H1 (cell line): Measurements from ENCODE around the gene CIITA. TPM values are rescaled to one million over a fixed set of nuclear protein-coding genes. Genes with fewer than 3 reads are reported as not detected.

Experiments
- CTCF ChIA-PET: fragments of 300-600 bp; sonication (Branson Sonifier 250); formaldehyde crosslinking; loops from one replicate; lab custom pipeline; 2021; ENCODE audit not compliant: partially characterized antibody; lab: Charles Lee
- POLR2A ChIA-PET: fragments of 300-600 bp; sonication (Branson Sonifier 250); formaldehyde crosslinking; loops from one replicate; lab custom pipeline; 2021; ENCODE audit warnings: inconsistent platforms; ENCODE audit not compliant: partially characterized antibody; lab: Charles Lee
- DNase-seq, 2 experiments: peaks; one replicate each; pipeline versions ENCODE4 v3.0.0 to v3.0.0-alpha.2; 2010 to 2022; ENCODE audit warnings: low spot score in 2 of 2, low read depth in 1 of 2, mixed read lengths in 1 of 2
- FAIRE-seq: peaks from 2 replicates; lab custom pipeline; 2011; peaks lifted over from hg19 to GRCh38; lab: Jason Lieb, UNC
- H2AFZ ChIP-seq: 2 replicates; pipeline ENCODE4 v1.8.1; 2012; ENCODE audit warnings: low read length, inconsistent platforms
- H2AK5ac ChIP-seq: 2 replicates; pipeline ENCODE4 v1.6.1; 2013; ENCODE audit warnings: low read depth, low read length
- H2BK120ac ChIP-seq: replicated peaks from 2 replicates; pipeline ENCODE3; 2013; ENCODE audit warnings: low read depth, low read length, inconsistent platforms
- H2BK12ac ChIP-seq: 2 replicates; pipeline ENCODE4 v1.6.1; 2013; ENCODE audit warnings: low read depth, low read length
- H2BK15ac ChIP-seq: 2 replicates; pipeline ENCODE4 v1.6.1; 2013; ENCODE audit warnings: low read length
- H2BK20ac ChIP-seq: 2 replicates; pipeline ENCODE4 v1.6.1; 2013; ENCODE audit warnings: low read length
- H2BK5ac ChIP-seq: 2 replicates; pipeline ENCODE4 v1.6.1; 2013; ENCODE audit warnings: low read depth, low read length
- H3K14ac ChIP-seq: 2 replicates; pipeline ENCODE4 v1.6.1; 2013; ENCODE audit warnings: inconsistent platforms; ENCODE audit not compliant: insufficient read length
- H3K18ac ChIP-seq: 2 replicates; pipeline ENCODE4 v1.6.1; 2013; ENCODE audit warnings: low read length; ENCODE audit errors: extremely low read depth
- H3K23ac ChIP-seq: 2 replicates; pipeline ENCODE4 v1.6.1; 2013; ENCODE audit warnings: inconsistent platforms; ENCODE audit not compliant: insufficient read length
- H3K23me2 ChIP-seq: 2 replicates; pipeline ENCODE4 v1.6.1; 2013; ENCODE audit warnings: low read depth, low read length
- H3K27ac ChIP-seq: 2 replicates; pipeline ENCODE4 v1.6.1; 2011; ENCODE audit warnings: low read depth, low read length, inconsistent platforms
- H3K27me3 ChIP-seq, 4 experiments: replicated peaks in 1 of 4; 1 replicate in 1 of 4; 2 replicates in 3 of 4; pipeline versions ENCODE4 v1.6.1 to v1.8.1; 2011 to 2013; ENCODE audit warnings: low read length in 3 of 4, mild to moderate bottlenecking in 3 of 4, inconsistent platforms in 2 of 4, mixed read lengths in 2 of 4, moderate library complexity in 1 of 4; ENCODE audit not compliant: control insufficient read depth in 3 of 4, insufficient read depth in 3 of 4; ENCODE audit errors: extremely low read depth in 1 of 4
- H3K36me3 ChIP-seq, 4 experiments: 2 replicates each; pipeline versions ENCODE4 v1.6.1 to v1.8.1; 2011 to 2013; ENCODE audit warnings: mild to moderate bottlenecking in 4 of 4, low read length in 3 of 4, moderate library complexity in 2 of 4, control low read depth in 1 of 4, inconsistent platforms in 1 of 4; ENCODE audit not compliant: insufficient read depth in 4 of 4, control insufficient read depth in 2 of 4
- H3K4ac ChIP-seq: replicated peaks from 2 replicates; pipeline ENCODE3; 2013; ENCODE audit warnings: low read length, low read depth, mixed read lengths, inconsistent platforms; ENCODE audit not compliant: insufficient read length
- H3K4me1 ChIP-seq, 4 experiments: replicated peaks in 1 of 4; 1 replicate in 1 of 4; 2 replicates in 3 of 4; pipeline versions ENCODE4 v1.6.1 to v1.8.1; 2011 to 2013; ENCODE audit warnings: low read length in 3 of 4, inconsistent platforms in 2 of 4, mixed read lengths in 1 of 4; ENCODE audit not compliant: insufficient read depth in 4 of 4, control insufficient read depth in 3 of 4
- H3K4me2 ChIP-seq, 2 experiments: 2 replicates each; pipeline versions ENCODE4 v1.6.1 to v1.8.1; 2011 to 2013; ENCODE audit warnings: low read depth in 2 of 2, low read length in 2 of 2, control low read depth in 1 of 2, inconsistent platforms in 1 of 2, mild to moderate bottlenecking in 1 of 2; ENCODE audit not compliant: insufficient read depth in 1 of 2
- H3K4me3 ChIP-seq, 4 experiments: fragments of 200-600, 300-600 bp in 1 of 4; sonication (generic), shearing (Covaris generic), sonication (Bioruptor Twin) in 1 of 4; 2 replicates each; pipeline versions ENCODE4 v1.5.1 to v1.8.1; 2011 to 2016; ENCODE audit warnings: low read length in 4 of 4, low read depth in 3 of 4, control low read depth in 2 of 4, inconsistent platforms in 2 of 4, mild to moderate bottlenecking in 2 of 4, mixed read lengths in 1 of 4, moderate library complexity in 1 of 4; ENCODE audit not compliant: insufficient read depth in 2 of 4; ENCODE audit errors: extremely low read depth in 1 of 4
- H3K56ac ChIP-seq: replicated peaks from 2 replicates; pipeline ENCODE3; 2013; ENCODE audit warnings: low read depth, mild to moderate bottlenecking, mixed read lengths, low read length, inconsistent platforms; ENCODE audit not compliant: insufficient read length
- H3K79me1 ChIP-seq: 2 replicates; pipeline ENCODE4 v1.6.1; 2013; ENCODE audit warnings: low read depth, low read length, control low read depth
- H3K79me2 ChIP-seq, 2 experiments: 2 replicates each; pipeline versions ENCODE4 v1.6.1 to v1.8.1; 2012 to 2013; ENCODE audit warnings: low read length in 2 of 2, mild to moderate bottlenecking in 2 of 2, inconsistent platforms in 1 of 2; ENCODE audit not compliant: insufficient read depth in 2 of 2, control insufficient read depth in 1 of 2
- H3K9ac ChIP-seq, 4 experiments: replicated peaks in 1 of 4; 1 replicate in 1 of 4; 2 replicates in 3 of 4; pipeline versions ENCODE4 v1.6.1 to v1.8.1; 2011 to 2013; ENCODE audit warnings: low read depth in 3 of 4, low read length in 3 of 4, control low read depth in 2 of 4, mild to moderate bottlenecking in 2 of 4, moderate library complexity in 2 of 4, inconsistent platforms in 1 of 4; ENCODE audit errors: extremely low read depth in 1 of 4
- H3K9me3 ChIP-seq, 2 experiments: 2 replicates each; pipeline versions ENCODE4 v1.6.1 to v1.8.1; 2012 to 2013; ENCODE audit warnings: mild to moderate bottlenecking in 2 of 2, moderate library complexity in 2 of 2, control low read depth in 1 of 2, inconsistent platforms in 1 of 2, low read depth in 1 of 2, low read length in 1 of 2, mixed read lengths in 1 of 2; ENCODE audit not compliant: insufficient read depth in 2 of 2
- H4K20me1 ChIP-seq, 2 experiments: replicated peaks in 1 of 2; 2 replicates each; pipeline versions ENCODE3 to v1.8.1; 2011 to 2013; ENCODE audit warnings: inconsistent platforms in 2 of 2, low read length in 2 of 2, mild to moderate bottlenecking in 1 of 2; ENCODE audit not compliant: insufficient read depth in 2 of 2, control insufficient read depth in 1 of 2
- H4K5ac ChIP-seq: 2 replicates; pipeline ENCODE4 v1.6.1; 2013; ENCODE audit warnings: low read length, low read depth, mixed read lengths, inconsistent platforms; ENCODE audit not compliant: insufficient read length
- H4K8ac ChIP-seq: 2 replicates; pipeline ENCODE4 v1.8.0; 2013; ENCODE audit warnings: mild to moderate bottlenecking, moderate library complexity, low read length, inconsistent platforms; ENCODE audit not compliant: insufficient read depth; ENCODE audit errors: extremely low read depth
- H4K91ac ChIP-seq: replicated peaks from 2 replicates; pipeline ENCODE3; 2013; ENCODE audit warnings: low read length, mixed read lengths, inconsistent platforms; ENCODE audit not compliant: insufficient read length
- BCL11A ChIP-seq, 2 experiments: IDR thresholded peaks; one replicate each; pipeline ENCODE4 v1.6.1; 2011; ENCODE audit warnings: low read depth in 2 of 2, low read length in 2 of 2, mild to moderate bottlenecking in 2 of 2
- CBX8 ChIP-seq: fragments of 300-800, 300-1000 bp; sonication (generic); IDR thresholded peaks from 2 replicates; pipeline ENCODE4 v1.7.1; 2016; ENCODE audit warnings: low read depth, low read length, borderline replicate concordance
- CEBPB ChIP-seq: IDR thresholded peaks from 2 replicates; pipeline ENCODE4 v1.6.1; 2012; ENCODE audit warnings: low read depth, low read length
- CHD1 ChIP-seq: IDR thresholded peaks from 2 replicates; pipeline ENCODE4 v1.6.1; 2012; ENCODE audit warnings: low read depth, low read length, improper control_type of control experiment
- CREB1 ChIP-seq: IDR thresholded peaks from 2 replicates; pipeline ENCODE4 v1.6.1; 2012; ENCODE audit warnings: inconsistent platforms
- CTBP2 ChIP-seq: IDR thresholded peaks from 2 replicates; pipeline ENCODE4 v1.7.0; 2011; ENCODE audit warnings: borderline replicate concordance, mild to moderate bottlenecking, moderate library complexity, mixed read lengths, low read length; ENCODE audit not compliant: insufficient read depth, insufficient read length
- FOSL1 ChIP-seq: IDR thresholded peaks from 2 replicates; pipeline ENCODE4 v1.6.1; 2011; ENCODE audit warnings: mild to moderate bottlenecking, low read depth, low read length, moderate library complexity; ENCODE audit not compliant: insufficient read depth
- RAD21 ChIP-seq, 2 experiments: IDR thresholded peaks in 1 of 2; conservative IDR thresholded peaks in 1 of 2; 2 replicates each; pipeline ENCODE4 v1.6.1; 2011; ENCODE audit warnings: low read depth in 2 of 2, low read length in 2 of 2, improper control_type of control experiment in 1 of 2, inconsistent platforms in 1 of 2, mild to moderate bottlenecking in 1 of 2, moderate library complexity in 1 of 2
- RBBP5 ChIP-seq: IDR thresholded peaks from 2 replicates; pipeline ENCODE4 v1.7.1; 2012; ENCODE audit warnings: low read depth, mild to moderate bottlenecking, inconsistent platforms, low read length, moderate library complexity, borderline replicate concordance
- RFX5 ChIP-seq: IDR thresholded peaks from 2 replicates; pipeline ENCODE4 v1.6.1; 2011; ENCODE audit warnings: low read depth, low read length, improper control_type of control experiment, borderline replicate concordance
- SP2 ChIP-seq: IDR thresholded peaks from 2 replicates; pipeline ENCODE4 v1.6.1; 2012; ENCODE audit warnings: mild to moderate bottlenecking, low read length, inconsistent platforms
- SRF ChIP-seq: IDR thresholded peaks from 2 replicates; pipeline ENCODE4 v1.6.1; 2011; ENCODE audit warnings: mild to moderate bottlenecking, low read depth, low read length, moderate library complexity
- WGBS, 2 experiments: shearing (Covaris generic) in 1 of 2; methylation state at CpG; one replicate each; pipeline versions ENCODE4 v1.1.6 to v1.1.7; 2013 to 2015; ENCODE audit warnings: low lambda C conversion rate in 2 of 2, mixed read lengths in 2 of 2, inconsistent platforms in 1 of 2, low coverage in 1 of 2, missing lambda C conversion rate in 1 of 2; ENCODE audit not compliant: insufficient replicate concordance in 2 of 2, insufficient coverage in 1 of 2, insufficient read length in 1 of 2; ENCODE audit errors: extremely low coverage in 1 of 2, missing lambda C conversion rate in 1 of 2; 5-methylcytosine and 5-hydroxymethylcytosine counted together
- polyA plus RNA-seq, 7 experiments: library from polyadenylated mRNA; depleted of rRNA in 3 of 7; stranded (reverse) in 5 of 7; unstranded in 2 of 7; fragments of >200 nt in 5 of 7; fragments of 200-250 nt in 2 of 7; gene quantifications; 1 replicate in 5 of 7; 2 replicates in 1 of 7; 4 replicates in 1 of 7; pipeline versions ENCODE4 v1.2.1 to v1.2.3, GENCODE V29; 2011 to 2013; ENCODE audit warnings: missing spikeins in 2 of 7, mixed read lengths in 2 of 7
- total RNA-seq: library from RNA; stranded (reverse); fragmentation: NEBNext Ultra II Directional; extraction: Animal tissue kit (Norgen Biotek cat#: 25700); gene quantifications from 2 replicates; pipeline ENCODE4 v1.2.1, GENCODE V29; 2021
- TF ChIP-seq, protein P1 (sequence below): IDR thresholded peaks from 2 replicates; pipeline ENCODE4 v1.6.1; 2012; ENCODE audit warnings: low read length, inconsistent platforms

Gene CIITA
- total and polyA plus RNA-seq, 2 of the 8 experiments (the other 6 are each of a cell fraction or from before 2014, with no cell fraction given): 0.07 to 0.17 TPM

DNA sequence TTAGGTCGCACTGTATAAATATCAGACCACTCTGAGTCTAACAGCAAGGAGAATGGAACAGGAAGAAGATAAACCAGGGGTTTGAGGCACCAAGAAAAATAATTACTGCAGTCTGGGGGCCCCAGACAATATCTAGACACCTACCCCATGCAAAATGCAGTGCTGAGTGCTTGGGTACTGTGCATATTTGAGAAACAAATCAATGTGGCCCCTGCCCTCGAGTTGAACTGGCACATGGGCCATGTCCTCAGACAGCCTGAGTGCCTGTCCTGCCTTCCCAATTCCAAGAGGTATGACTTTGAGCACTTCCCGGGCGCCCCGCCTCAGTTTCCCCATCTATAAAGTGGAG lies 6.2 kb upstream of the CIITA start:
- no peak overlapping the region for H3K4ac ChIP-seq
- 89% methylated on average over 5 of the region's 5 CpGs; no CpG with 5 or more reads in 1 of the 2 experiments for WGBS, 2 experiments
- H3K14ac ChIP-seq: no peak overlapping the region
- no peaks in the 10 kb centered on the region for H3K9me3 ChIP-seq
- no peaks in the 10 kb centered on the region for H3K4me1 ChIP-seq
- H3K79me1 ChIP-seq: no peaks in the 10 kb centered on the region
- no peak overlapping the region for H3K4me2 ChIP-seq
- no peak overlapping the region for H2BK12ac ChIP-seq
- DNase-seq (no peak), FAIRE-seq (no peak)
- no peaks in the 10 kb centered on the region for H4K20me1 ChIP-seq
- CTCF ChIA-PET: interaction anchor here (1.0 kb wide), 1 partner anchor 8 kb away, joined by 3 read pairs; no protein-coding TSS in a partner anchor
- no peak overlapping the region for H4K8ac ChIP-seq
- no peaks in the 10 kb centered on the region for H3K36me3 ChIP-seq
- H3K27ac ChIP-seq: no peak overlapping the region
- H3K27me3 ChIP-seq: no peaks in the 10 kb centered on the region
- H4K5ac ChIP-seq: no peak overlapping the region
- no peak overlapping the region for H4K91ac ChIP-seq
- POLR2A ChIA-PET: interaction anchor here (1.2 kb wide), 1 partner anchor 18 kb away, joined by 3 read pairs; no protein-coding TSS in a partner anchor
- no peak overlapping the region for H2BK120ac ChIP-seq
- H3K23me2 ChIP-seq: no peaks in the 10 kb centered on the region; the same call in 1 of the 2 replicates
- no peak overlapping the region for H3K18ac ChIP-seq
- no peak overlapping the region for H3K23ac ChIP-seq
- no peak overlapping the region for H3K9ac ChIP-seq
- H2AK5ac ChIP-seq: no peak overlapping the region
- no peaks in the 10 kb centered on the region for H3K79me2 ChIP-seq
- no peak overlapping the region for H2AFZ ChIP-seq
- H3K4me3 ChIP-seq: no peak overlapping the region
- no peak overlapping the region for H2BK5ac ChIP-seq
- H3K56ac ChIP-seq: no peak overlapping the region
- no peak overlapping the region for H2BK20ac ChIP-seq
- no peak overlapping the region for H2BK15ac ChIP-seq
- TF ChIP-seq CREB1 (no peak), SRF (no peak), CTBP2 (no peak), RBBP5 (no peak), RAD21 (IDR thresholded peaks at IDR 0.05 in 1 of 2, conservative IDR thresholded peaks at IDR 0.05 in 1 of 2; ENCODE audit: low read depth in 2 of 2, low read length in 2 of 2) (no peak), CHD1 (no peak), CEBPB (no peak), FOSL1 (no peak), CBX8 (no peak), BCL11A (IDR thresholded peaks at IDR 0.05; ENCODE audit: low read depth in 2 of 2, low read length in 2 of 2) (no peak), RFX5 (no peak), SP2 (no peak)
- TF ChIP-seq, protein P1, sequence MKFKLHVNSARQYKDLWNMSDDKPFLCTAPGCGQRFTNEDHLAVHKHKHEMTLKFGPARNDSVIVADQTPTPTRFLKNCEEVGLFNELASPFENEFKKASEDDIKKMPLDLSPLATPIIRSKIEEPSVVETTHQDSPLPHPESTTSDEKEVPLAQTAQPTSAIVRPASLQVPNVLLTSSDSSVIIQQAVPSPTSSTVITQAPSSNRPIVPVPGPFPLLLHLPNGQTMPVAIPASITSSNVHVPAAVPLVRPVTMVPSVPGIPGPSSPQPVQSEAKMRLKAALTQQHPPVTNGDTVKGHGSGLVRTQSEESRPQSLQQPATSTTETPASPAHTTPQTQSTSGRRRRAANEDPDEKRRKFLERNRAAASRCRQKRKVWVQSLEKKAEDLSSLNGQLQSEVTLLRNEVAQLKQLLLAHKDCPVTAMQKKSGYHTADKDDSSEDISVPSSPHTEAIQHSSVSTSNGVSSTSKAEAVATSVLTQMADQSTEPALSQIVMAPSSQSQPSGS: no peak
